Measurements from ENCODE around the gene LIN28A.

LIN28A gene

DNA sequence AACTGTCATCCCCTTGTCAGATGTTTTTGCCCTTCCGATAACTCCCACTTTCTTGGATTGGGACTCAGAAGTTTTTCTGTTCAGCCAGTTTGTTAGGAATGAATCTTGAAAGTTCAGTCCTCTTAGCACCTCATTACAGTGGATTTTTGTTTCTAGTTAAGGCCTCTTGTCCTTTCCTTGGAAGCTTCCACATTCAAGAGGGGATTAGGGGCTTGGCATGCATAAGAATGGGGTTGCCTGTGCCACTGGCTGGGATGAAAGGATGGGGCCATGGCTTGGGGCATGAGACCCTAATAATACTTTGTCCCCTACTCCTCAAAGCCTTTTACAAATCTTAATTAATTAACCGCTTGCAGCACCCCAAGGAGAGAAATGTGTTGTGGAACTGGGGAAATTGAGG is 19.1 kb downstream of the LIN28A start:
- no peak overlapping the region for H3K4me3 ChIP-seq (ENCODE audit: low read length)
- peaks cover 42% of the 10 kb centered on the region for H3K36me3 ChIP-seq (ENCODE audit: insufficient read depth, low read length)

DNA sequence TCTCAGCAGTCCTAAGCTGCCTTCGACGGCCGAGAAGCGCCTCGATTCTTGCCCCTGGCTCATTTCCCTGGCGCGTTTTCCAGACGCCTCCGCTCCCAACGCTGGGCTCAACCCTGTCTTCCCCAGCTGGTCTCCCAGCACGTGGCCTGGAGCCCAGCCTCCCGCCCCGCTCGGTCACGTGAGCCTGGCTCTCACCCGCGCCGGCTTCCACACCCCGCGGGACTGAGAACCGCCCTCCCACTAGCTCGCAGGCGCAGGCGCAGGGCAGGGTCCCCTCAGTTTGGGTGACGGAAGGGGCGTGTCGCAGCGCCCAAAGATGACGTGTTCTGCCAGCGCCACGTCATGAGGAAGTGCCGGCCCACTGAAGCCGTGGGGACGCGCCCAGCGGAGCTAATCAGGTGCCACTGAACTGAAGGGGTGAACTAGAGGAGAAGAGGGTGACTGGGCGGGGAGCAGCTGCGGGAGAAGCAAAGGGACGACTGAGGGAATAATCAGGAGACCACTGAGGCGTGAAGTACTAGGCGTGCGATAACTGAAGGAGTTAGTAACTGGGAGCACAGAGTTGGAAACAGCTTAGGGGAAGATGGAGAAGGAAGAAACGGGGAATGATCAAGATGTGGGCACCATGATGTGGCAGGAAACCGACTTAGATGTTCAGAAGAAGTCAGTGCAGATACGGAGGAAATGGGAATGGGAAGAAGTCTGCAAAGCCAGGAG is 21.5 kb downstream of the LIN28A start, which contains the start of gene DHDDS:
TSS of gene DHDDS (plus strand) at position 343 of the 717 bp plus-strand sequence. CDS start 625 bp downstream, outside the sequence.
- Histone ChIP-seq H3K27me3 (ENCODE audit: insufficient read depth, low read length) (no peaks in the 10 kb centered on the region), H3K36me3 (ENCODE audit: insufficient read depth, low read length) (peaks cover 27% of the 10 kb centered on the region), H3K4me3 (ENCODE audit: low read length) (peak within 1 kb of the TSS; percentile 71), H3K9me3 (ENCODE audit: low read length) (no peaks in the 10 kb centered on the region), H2AFZ (ENCODE audit: low read depth, low read length) (no peak within 1 kb of the TSS), H3K4me1 (ENCODE audit: insufficient read depth, low read length) (peaks cover 10% of the 10 kb centered on the region)

More for the DNA sequence above, 19.1 kb downstream of the LIN28A start:
- H3K4me1 ChIP-seq (ENCODE audit: insufficient read depth, low read length): peaks cover 10% of the 10 kb centered on the region
- no peaks in the 10 kb centered on the region for H3K9me3 ChIP-seq (ENCODE audit: low read length)
- H2AFZ ChIP-seq (ENCODE audit: low read depth, low read length): no peak overlapping the region
- H3K27me3 ChIP-seq (ENCODE audit: insufficient read depth, low read length): no peaks in the 10 kb centered on the region

DNA sequence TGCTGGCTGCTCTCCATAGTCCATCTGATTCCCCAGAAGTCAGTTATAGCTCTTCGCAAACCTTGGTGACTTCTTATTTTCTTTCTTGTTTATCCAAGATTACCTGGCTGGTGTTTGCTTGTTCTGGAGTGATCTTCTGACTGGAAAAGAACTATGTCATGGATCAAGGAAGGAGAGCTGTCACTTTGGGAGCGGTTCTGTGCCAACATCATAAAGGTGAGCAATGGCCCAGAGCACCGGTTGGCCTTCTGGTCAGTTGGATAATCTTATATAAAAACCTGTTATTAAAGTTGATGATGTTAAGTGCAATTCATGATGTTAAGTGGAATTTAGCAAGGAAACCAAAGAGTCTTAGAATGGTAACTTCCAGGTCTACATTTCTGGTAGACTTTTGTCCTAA is 22.2 kb downstream of the LIN28A start:
- H3K4me3 ChIP-seq (ENCODE audit: low read length): peak overlapping the region; percentile 71
- no peak overlapping the region for H2AFZ ChIP-seq (ENCODE audit: low read depth, low read length)
- H3K4me1 ChIP-seq (ENCODE audit: insufficient read depth, low read length): peaks cover 10% of the 10 kb centered on the region
- H3K9me3 ChIP-seq (ENCODE audit: low read length): no peaks in the 10 kb centered on the region
- H3K36me3 ChIP-seq (ENCODE audit: insufficient read depth, low read length): peaks cover 25% of the 10 kb centered on the region
- no peaks in the 10 kb centered on the region for H3K27me3 ChIP-seq (ENCODE audit: insufficient read depth, low read length)

DNA sequence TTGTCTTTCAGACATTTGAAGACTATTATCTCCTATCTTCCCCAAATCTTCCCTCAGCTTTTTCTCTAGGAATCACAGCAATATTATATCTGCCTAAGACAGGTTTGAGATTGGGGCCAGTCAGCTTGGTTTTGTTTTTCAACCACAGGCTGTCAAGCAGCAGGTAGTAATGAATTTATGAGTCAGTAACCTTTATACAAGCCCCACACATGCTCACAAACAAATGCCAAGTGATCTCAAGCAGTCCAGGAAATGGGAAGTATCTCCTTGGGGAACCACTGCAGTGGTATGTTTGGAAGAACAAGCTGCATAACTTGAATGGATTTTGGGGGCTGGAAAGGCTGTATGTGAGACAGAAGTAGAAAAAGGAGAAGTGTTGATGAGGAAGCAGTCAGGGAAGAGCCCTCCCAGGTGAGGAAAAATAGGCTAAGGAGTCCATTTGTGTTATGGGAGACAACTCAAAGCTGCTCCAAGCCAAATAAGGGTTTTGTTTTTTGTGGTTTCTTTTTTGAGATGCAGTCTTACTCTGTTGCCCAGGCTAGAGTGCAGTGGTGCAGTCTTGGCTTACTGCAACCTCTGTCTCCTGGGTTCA is 23.6 kb downstream of the LIN28A start:
- H2AFZ ChIP-seq (ENCODE audit: low read depth, low read length): no peak overlapping the region
- peaks cover 10% of the 10 kb centered on the region for H3K4me1 ChIP-seq (ENCODE audit: insufficient read depth, low read length)
- no peaks in the 10 kb centered on the region for H3K9me3 ChIP-seq (ENCODE audit: low read length)
- H3K4me3 ChIP-seq (ENCODE audit: low read length): no peak overlapping the region
- peaks cover 34% of the 10 kb centered on the region for H3K36me3 ChIP-seq (ENCODE audit: insufficient read depth, low read length)
- no peaks in the 10 kb centered on the region for H3K27me3 ChIP-seq (ENCODE audit: insufficient read depth, low read length)

DNA sequence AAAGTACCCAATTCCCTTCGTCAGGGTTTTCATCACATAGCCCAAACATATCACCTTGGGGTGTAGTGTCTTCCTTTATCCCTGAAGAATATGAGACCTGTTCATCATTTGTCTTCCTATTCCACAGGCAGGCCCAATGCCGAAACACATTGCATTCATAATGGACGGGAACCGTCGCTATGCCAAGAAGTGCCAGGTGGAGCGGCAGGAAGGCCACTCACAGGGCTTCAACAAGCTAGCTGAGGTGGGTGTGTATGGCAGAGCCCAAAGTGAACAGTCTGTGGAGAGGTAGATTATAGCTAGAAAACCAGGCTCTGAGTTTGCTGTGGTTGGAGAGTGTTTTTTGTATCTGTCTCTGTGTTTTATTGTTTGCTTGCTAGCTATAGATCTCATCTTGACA is 27.4 kb downstream of the LIN28A start:
- no peak overlapping the region for H2AFZ ChIP-seq (ENCODE audit: low read depth, low read length)
- H3K36me3 ChIP-seq (ENCODE audit: insufficient read depth, low read length): peaks cover 61% of the 10 kb centered on the region
- H3K4me1 ChIP-seq (ENCODE audit: insufficient read depth, low read length): peaks cover 5% of the 10 kb centered on the region
- H3K9me3 ChIP-seq (ENCODE audit: low read length): no peaks in the 10 kb centered on the region
- no peaks in the 10 kb centered on the region for H3K27me3 ChIP-seq (ENCODE audit: insufficient read depth, low read length)
- H3K4me3 ChIP-seq (ENCODE audit: low read length): no peak overlapping the region

DNA sequence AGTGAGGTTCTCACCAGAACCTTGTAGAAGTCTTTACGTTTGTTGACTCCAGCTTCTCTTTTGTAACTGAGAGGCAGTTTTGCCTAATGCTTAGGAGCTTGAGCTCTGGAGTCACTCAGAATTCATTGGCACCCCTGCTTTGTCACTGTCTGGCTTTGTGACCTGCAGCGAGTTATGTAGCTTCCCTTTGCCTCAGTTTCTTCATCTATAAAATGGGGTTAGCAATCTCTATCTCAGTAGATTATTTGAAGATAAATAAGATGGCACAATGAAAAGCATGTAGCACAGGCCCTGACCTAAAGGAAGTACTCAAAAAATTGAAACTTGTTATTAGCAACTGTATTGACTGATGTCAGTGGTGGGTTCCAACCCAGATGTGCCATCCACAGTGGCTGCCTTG is 29.6 kb downstream of the LIN28A start:
- peaks cover 71% of the 10 kb centered on the region for H3K36me3 ChIP-seq (ENCODE audit: insufficient read depth, low read length)
- no peaks in the 10 kb centered on the region for H3K27me3 ChIP-seq (ENCODE audit: insufficient read depth, low read length)
- H3K9me3 ChIP-seq (ENCODE audit: low read length): no peaks in the 10 kb centered on the region
- no peak overlapping the region for H2AFZ ChIP-seq (ENCODE audit: low read depth, low read length)
- H3K4me3 ChIP-seq (ENCODE audit: low read length): no peak overlapping the region
- H3K4me1 ChIP-seq (ENCODE audit: insufficient read depth, low read length): no peaks in the 10 kb centered on the region

DNA sequence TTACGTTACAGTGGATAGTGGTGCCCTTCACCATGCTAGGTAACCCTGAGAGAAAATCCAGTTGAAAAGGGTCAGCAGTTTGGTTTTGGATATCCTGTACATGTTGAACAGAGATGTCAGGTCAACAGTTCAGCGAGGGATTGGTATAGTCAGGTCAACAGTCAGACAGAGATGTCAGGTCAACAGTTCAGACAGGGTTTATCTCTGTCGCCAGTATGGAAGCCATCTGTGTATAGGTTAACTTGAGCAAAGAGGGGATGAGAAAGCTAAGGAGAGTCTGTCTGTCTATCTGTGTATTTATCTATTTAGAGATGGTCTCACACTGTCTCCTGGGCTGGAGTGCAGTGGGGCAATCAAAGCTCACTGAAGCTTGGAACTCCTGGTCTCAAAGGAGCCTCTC is 39.3 kb downstream of the LIN28A start:
- no peaks in the 10 kb centered on the region for H3K27me3 ChIP-seq (ENCODE audit: insufficient read depth, low read length)
- no peak overlapping the region for H2AFZ ChIP-seq (ENCODE audit: low read depth, low read length)
- H3K36me3 ChIP-seq (ENCODE audit: insufficient read depth, low read length): peaks cover 61% of the 10 kb centered on the region
- no peaks in the 10 kb centered on the region for H3K4me1 ChIP-seq (ENCODE audit: insufficient read depth, low read length)
- no peaks in the 10 kb centered on the region for H3K9me3 ChIP-seq (ENCODE audit: low read length)
- no peak overlapping the region for H3K4me3 ChIP-seq (ENCODE audit: low read length)

DNA sequence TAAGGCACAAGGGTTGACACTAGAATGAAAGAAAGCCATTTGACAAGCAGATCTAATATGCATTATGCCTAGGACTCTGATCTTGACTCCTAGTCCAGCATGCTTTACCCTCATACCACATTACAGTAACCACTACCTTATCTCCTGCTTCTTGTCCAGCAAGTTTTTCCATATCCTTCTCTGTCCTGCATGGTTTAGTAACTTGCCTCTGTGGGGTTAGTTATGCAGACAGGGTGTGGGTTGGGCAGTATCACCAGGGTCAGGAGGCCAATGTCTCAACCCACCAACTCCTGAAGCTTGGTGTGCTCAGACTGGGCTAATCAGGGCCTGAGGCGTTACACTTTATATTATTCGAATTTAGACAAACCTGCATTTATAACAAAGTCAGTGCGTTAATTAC is 40.3 kb downstream of the LIN28A start:
- Histone ChIP-seq H2AFZ (ENCODE audit: low read depth, low read length) (no peak overlapping the region), H3K36me3 (ENCODE audit: insufficient read depth, low read length) (peaks cover 59% of the 10 kb centered on the region), H3K4me3 (ENCODE audit: low read length) (no peak overlapping the region), H3K4me1 (ENCODE audit: insufficient read depth, low read length) (no peaks in the 10 kb centered on the region), H3K9me3 (ENCODE audit: low read length) (no peaks in the 10 kb centered on the region), H3K27me3 (ENCODE audit: insufficient read depth, low read length) (no peaks in the 10 kb centered on the region)

DNA sequence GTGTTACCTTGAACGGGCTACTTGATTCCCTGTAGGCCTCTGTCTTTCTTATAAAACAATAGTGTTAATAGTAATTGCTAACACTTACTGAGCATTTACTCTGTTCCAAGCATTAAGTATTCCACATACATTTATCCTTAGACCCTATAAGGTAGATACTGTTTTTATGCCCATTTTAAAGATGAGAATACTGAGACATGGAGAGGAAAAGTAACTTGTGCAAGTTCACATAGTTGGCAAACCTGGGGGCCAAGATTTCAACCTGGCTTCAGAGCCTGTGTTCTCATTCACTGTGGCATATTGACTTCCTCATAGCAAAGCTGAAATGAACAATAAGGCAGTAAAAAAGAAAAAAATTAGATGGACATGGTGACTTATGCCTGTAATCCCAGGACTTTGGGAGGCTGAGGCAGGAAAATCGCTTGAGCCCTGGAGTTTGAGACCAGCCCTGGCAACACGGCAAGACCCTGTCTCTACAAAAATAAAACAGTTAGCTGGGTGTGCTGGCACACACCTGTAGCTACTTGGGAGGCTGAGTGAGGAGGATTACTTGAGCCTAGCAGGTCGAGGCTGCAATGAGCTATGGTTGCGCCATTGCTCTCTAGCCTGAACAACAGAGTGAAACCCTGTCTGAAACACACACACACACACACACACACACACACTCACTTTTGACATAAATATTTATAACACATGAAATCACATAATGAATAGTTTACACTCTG is 42.0 kb downstream of the LIN28A start:
- H3K27me3 ChIP-seq (ENCODE audit: insufficient read depth, low read length): no peaks in the 10 kb centered on the region
- H3K4me1 ChIP-seq (ENCODE audit: insufficient read depth, low read length): no peaks in the 10 kb centered on the region
- no peaks in the 10 kb centered on the region for H3K9me3 ChIP-seq (ENCODE audit: low read length)
- no peak overlapping the region for H3K4me3 ChIP-seq (ENCODE audit: low read length)
- H2AFZ ChIP-seq (ENCODE audit: low read depth, low read length): no peak overlapping the region
- peaks cover 46% of the 10 kb centered on the region for H3K36me3 ChIP-seq (ENCODE audit: insufficient read depth, low read length)

DNA sequence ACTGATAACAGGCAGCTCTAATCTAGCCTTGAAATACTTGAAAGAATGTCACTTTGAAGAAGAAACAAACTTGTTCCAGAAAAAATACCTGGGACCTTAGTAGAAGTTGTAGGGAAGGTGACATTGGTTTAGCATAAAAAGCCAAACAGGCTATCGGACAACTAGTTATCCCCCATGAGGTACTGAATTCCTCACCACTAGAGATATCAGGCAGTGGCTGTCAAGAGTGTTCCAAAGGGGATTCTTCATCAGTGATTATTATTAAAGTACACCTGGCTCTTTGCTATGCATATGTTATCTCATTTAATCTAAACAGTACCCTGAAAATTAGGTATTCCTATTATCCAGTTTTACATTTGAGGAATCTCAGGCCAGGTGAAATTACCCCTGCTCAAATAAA is 48.5 kb downstream of the LIN28A start:
- H3K4me3 ChIP-seq (ENCODE audit: low read length): no peak overlapping the region
- no peaks in the 10 kb centered on the region for H3K27me3 ChIP-seq (ENCODE audit: insufficient read depth, low read length)
- H3K9me3 ChIP-seq (ENCODE audit: low read length): no peaks in the 10 kb centered on the region
- no peak overlapping the region for H2AFZ ChIP-seq (ENCODE audit: low read depth, low read length)
- peaks cover 43% of the 10 kb centered on the region for H3K36me3 ChIP-seq (ENCODE audit: insufficient read depth, low read length)
- no peaks in the 10 kb centered on the region for H3K4me1 ChIP-seq (ENCODE audit: insufficient read depth, low read length)

DNA sequence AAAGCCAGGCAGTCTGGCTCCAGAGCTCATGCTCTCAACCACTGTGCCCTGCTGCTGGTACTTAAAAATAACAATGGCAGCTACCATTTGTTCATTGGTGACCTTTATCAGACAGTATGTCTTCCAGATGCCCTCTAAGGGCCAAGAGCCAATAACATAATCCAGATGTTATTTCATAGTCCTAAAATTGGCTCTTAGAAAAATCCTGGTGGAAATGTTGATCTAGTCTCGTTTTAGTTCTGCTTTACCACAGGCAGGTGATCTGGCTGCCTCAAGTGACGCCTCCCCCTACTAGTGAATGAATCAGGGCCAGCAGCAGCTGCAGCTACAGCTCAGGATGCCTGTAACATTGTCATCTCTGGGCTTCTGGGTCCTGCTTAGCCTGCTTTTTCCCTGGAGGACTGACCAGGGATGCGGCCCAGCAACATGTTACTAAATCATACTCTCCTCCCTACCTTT is 49.0 kb downstream of the LIN28A start:
- Histone ChIP-seq H3K9me3 (ENCODE audit: low read length) (no peaks in the 10 kb centered on the region), H2AFZ (ENCODE audit: low read depth, low read length) (no peak overlapping the region), H3K4me1 (ENCODE audit: insufficient read depth, low read length) (no peaks in the 10 kb centered on the region), H3K4me3 (ENCODE audit: low read length) (no peak overlapping the region), H3K27me3 (ENCODE audit: insufficient read depth, low read length) (no peaks in the 10 kb centered on the region), H3K36me3 (ENCODE audit: insufficient read depth, low read length) (peaks cover 45% of the 10 kb centered on the region)

DNA sequence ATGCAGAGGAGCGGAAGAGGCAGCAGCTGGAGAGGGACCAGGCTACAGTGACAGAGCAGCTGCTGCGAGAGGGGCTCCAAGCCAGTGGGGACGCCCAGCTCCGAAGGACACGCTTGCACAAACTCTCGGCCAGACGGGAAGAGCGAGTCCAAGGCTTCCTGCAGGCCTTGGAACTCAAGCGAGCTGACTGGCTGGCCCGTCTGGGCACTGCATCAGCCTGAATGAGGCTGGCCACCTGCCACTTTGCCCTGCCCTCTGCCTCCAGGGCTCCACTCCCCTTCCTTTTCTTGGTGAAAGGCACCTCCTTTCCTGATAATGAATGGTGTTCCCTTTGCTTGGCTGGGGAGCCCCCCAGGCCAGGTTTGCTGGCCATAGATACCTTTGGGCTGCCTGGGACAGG is 58.3 kb downstream of the LIN28A start:
- no peaks in the 10 kb centered on the region for H3K9me3 ChIP-seq (ENCODE audit: low read length)
- no peak overlapping the region for H2AFZ ChIP-seq (ENCODE audit: low read depth, low read length)
- H3K4me1 ChIP-seq (ENCODE audit: insufficient read depth, low read length): peaks cover 18% of the 10 kb centered on the region
- H3K4me3 ChIP-seq (ENCODE audit: low read length): no peak overlapping the region
- no peaks in the 10 kb centered on the region for H3K27me3 ChIP-seq (ENCODE audit: insufficient read depth, low read length)
- peaks cover 58% of the 10 kb centered on the region for H3K36me3 ChIP-seq (ENCODE audit: insufficient read depth, low read length)

DNA sequence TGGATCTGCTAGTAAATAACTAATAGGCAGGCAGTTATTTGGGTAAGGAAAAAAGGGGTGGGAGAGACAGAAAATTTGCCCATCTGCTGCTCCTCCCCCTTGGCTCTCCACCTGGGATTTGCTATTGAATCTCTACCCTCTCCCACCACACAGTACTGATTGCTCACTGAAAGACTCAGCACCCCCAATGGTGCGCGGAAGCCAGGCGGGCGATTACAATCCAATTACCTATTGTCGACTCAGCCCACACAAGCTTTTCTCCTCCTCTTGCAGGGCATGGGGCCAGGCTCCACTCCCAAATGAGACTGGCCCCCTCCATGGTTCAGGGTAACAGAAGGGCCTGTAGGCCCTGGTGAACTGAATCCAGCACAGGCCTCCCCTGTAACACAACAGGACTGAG is 58.9 kb downstream of the LIN28A start:
- Histone ChIP-seq H3K9me3 (ENCODE audit: low read length) (no peaks in the 10 kb centered on the region), H3K4me1 (ENCODE audit: insufficient read depth, low read length) (peaks cover 24% of the 10 kb centered on the region), H3K36me3 (ENCODE audit: insufficient read depth, low read length) (peaks cover 63% of the 10 kb centered on the region), H3K27me3 (ENCODE audit: insufficient read depth, low read length) (no peaks in the 10 kb centered on the region), H3K4me3 (ENCODE audit: low read length) (no peak overlapping the region), H2AFZ (ENCODE audit: low read depth, low read length) (no peak overlapping the region)
